HG03439 (cell line): ENCODE results near the gene ADSS2.
"Not testable (repeated sequence)": the region's sequence is repeated elsewhere in the genome, so short reads cannot be mapped to it uniquely, and the experiment has no call there.

Experiments
- ATAC-seq: cut with Tn5 transposase; IDR thresholded peaks from one replicate; pipeline ENCODE4 v1.9.1; 2021; ENCODE audit warnings: mild to moderate bottlenecking, moderate library complexity; ENCODE audit not compliant: unreplicated experiment

Gene ADSS2

GRCh38 chr1:244451539-244451950 is at the start of gene ADSS2:
Gene ADSS2 (minus strand): TSS chr1:244451909. CDS start chr1:244451817, 92 bp downstream.
- ATAC-seq, result no peak

GRCh38 chr1:244500515-244500914 is 48.8 kb upstream of the ADSS2 start:
- ATAC-seq, result not testable (repeated sequence)

- ATAC-seq, result not testable (repeated sequence)
Observed at GRCh38 chr1:244499484-244499883, 47.8 kb upstream of the ADSS2 start.

- ATAC-seq, result no peak
Observed at GRCh38 chr1:244497805-244498204, 46.1 kb upstream of the ADSS2 start.

GRCh38 chr1:244496186-244496585 is 44.5 kb upstream of the ADSS2 start:
- no peak for ATAC-seq

- ATAC-seq, result no peak
Observed at GRCh38 chr1:244494653-244495052, 42.9 kb upstream of the ADSS2 start.

- not testable (repeated sequence) for ATAC-seq
Observed at GRCh38 chr1:244484971-244485370, 33.3 kb upstream of the ADSS2 start.

GRCh38 chr1:244473059-244473605 is 21.4 kb upstream of the ADSS2 start:
- no peak for ATAC-seq

GRCh38 chr1:244466724-244467123 is 15.0 kb upstream of the ADSS2 start:
- no peak for ATAC-seq

GRCh38 chr1:244461245-244462071 is 9.7 kb upstream of the ADSS2 start, which contains the start of gene CATSPERE:
Gene CATSPERE (plus strand): TSS chr1:244461273. CDS start chr1:244461430, 157 bp downstream.
- ATAC-seq, result peak; percentile 99

GRCh38 chr1:244460197-244460596 is 8.5 kb upstream of the ADSS2 start:
- ATAC-seq, result no peak

GRCh38 chr1:244458781-244459180 is 7.1 kb upstream of the ADSS2 start:
- ATAC-seq, result no peak

- no peak for ATAC-seq
Observed at GRCh38 chr1:244456586-244456985, 4.9 kb upstream of the ADSS2 start.

- no peak for ATAC-seq
Observed at GRCh38 chr1:244454412-244454811, 2.7 kb upstream of the ADSS2 start.

- peak; percentile 93 for ATAC-seq
Observed at GRCh38 chr1:244451951-244452795, 464 bp upstream of the ADSS2 start.

GRCh38 chr1:244450597-244451538 is 841 bp downstream of the ADSS2 start:
- peak; percentile 13 for ATAC-seq

- ATAC-seq, result no peak
Observed at GRCh38 chr1:244449936-244450508, 1.7 kb downstream of the ADSS2 start.

GRCh38 chr1:244448279-244449036 is 3.3 kb downstream of the ADSS2 start:
- no peak for ATAC-seq

GRCh38 chr1:244447552-244447951 is 4.2 kb downstream of the ADSS2 start:
- ATAC-seq, result no peak
